LoVo (cell line): ENCODE measurements around the gene CCDC184.
"Not testable (repeated sequence)": the region's sequence is repeated elsewhere in the genome, so short reads cannot be mapped to it uniquely, and the experiment has no call there.

Source experiments
- DNase-seq: peaks from one replicate; pipeline ENCODE4 v3.0.0-alpha.2; 2016; ENCODE audit warnings: low spot score

CCDC184 gene

DNA sequence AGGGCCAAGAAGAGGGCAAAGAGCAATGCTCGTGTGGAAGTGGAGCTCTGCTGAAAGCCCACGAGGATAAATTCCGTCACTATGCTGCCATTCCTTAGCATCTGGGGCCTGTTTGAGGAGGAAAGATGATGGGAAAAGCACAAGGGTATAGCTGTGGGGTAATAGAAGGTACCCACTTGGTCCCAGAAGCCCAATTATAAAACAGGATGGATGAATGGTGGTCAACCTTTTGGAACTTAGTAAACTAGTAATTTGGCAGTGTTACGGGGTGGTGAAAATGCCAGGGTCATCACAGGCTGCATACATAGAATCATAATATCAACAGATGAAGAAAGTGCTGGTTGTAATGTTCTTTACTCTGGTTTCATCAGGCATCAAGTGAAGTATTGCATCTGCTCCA, 19.7 kb downstream of the CCDC184 start, which contains the start of gene OR10AD1:
Gene OR10AD1, minus strand, starts transcription at position 101 of the 400 bp plus-strand sequence. Its CDS starts 0 bp downstream, at position 101.
- no peak for DNase-seq

DNA sequence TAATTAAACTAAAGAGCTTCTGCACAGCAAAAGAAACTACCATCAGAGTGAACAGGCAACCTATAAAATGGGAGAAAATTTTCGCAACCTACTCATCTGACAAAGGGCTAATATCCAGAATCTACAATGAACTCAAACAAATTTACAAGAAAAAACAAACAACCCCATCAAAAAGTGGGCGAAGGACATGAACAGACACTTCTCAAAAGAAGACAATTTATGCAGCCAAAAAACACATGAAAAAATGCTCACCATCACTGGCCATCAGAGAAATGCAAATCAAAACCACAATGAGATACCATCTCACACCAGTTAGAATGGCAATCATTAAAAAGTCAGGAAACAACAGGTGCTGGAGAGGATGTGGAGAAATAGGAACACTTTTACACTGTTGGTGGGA, 26.1 kb downstream of the CCDC184 start:
- DNase-seq, result not testable (repeated sequence)

DNA sequence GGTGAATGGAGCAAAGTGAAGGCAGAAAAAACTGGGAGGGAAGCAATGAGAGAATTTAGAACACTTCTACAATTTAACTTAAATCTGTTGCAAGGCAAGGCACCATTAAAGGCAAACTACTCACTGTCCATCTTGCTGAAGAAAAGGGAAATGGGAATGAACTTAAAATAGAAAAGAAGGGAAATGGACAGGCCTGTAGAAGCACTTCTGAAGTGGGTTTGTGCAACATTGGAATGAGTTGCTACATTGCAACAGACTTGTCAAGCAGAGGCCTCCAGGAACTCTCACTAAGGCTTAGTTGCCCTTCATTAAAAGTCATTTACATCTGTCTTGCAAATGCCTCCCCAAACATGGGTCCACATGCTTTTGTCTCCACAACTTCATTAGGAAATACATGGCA, 33.3 kb downstream of the CCDC184 start:
- no peak for DNase-seq

- no peak for DNase-seq
Observed at GRCh38 chr12:48219631-48220030, 36.2 kb downstream of the CCDC184 start.

DNA sequence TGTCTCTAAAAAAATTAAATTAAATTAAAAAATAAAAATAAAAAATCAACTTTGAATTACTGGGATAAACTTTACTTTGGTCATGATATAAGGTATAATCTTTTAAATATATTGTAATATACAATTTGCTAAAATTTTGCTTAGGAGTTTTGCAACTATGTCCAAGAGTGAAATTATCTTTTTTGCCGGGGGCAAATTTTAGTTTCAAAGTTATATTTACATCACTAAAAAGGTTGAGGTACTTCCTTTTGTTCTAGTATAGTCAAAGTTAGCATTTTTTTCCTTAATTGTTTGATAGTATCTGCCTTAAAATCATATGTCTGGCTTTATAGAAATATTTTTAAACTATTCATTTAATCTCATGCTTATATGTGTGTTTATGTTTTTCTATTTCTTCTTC, 37.3 kb downstream of the CCDC184 start:
- DNase-seq, result no peak

GRCh38 chr12:48221645-48222044, 38.2 kb downstream of the CCDC184 start:
- DNase-seq, result no peak

DNA sequence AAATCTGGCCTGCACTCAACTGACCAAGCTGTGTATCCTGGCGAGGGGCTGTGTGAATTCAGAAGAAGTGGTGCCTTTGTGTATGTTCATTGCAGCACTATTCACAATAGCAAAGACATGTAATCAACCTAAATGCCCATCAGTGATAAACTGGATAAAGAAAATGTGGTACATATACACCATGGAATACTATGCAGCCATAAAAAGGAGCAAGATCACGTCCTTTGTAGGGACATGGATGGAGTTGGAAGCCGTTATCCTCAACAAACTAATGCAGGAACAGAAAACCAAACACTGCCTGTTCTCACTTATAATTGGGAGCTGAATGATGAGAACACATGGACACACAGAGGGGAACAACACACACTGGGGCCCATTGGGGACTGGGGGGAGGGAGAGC, 41.1 kb downstream of the CCDC184 start:
- not testable (repeated sequence) for DNase-seq

DNA sequence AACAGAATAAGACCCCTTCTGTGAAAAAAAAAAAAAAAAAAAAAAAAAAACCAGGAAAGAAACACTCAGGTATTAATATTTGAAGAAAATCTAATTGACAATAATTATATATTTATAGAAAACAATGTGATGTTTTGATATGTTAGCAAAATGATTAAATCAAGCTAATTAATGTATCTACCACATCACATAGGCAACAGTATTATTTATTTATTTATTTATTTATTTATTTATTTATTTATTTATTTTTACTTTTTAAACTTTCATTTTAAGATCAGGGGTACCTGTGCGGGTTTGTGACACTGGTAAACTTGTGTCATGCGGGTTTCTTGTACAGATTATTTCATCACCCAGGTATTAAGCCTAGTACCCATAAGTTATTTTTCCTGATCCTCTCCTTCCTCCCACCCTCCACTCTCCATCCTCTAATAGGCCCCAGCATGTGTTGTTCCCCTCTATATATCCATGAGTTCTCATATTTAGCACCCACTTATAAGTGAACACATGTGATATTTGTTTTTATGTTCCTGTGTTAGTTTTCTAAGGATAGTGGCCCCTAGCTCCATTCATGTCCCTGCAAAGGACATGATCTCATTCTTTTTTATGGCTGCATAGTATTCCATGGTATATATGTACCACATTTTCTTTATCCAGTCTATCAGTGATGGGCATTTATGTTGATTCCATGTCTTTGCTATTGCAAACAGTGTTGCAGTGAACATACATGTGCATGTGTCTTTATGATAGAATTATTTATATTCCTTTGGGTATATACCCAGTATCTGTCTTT, 47.9 kb downstream of the CCDC184 start:
- DNase-seq, result not testable (repeated sequence)
